ENCODE data around the gene OSBP2.

DNA sequence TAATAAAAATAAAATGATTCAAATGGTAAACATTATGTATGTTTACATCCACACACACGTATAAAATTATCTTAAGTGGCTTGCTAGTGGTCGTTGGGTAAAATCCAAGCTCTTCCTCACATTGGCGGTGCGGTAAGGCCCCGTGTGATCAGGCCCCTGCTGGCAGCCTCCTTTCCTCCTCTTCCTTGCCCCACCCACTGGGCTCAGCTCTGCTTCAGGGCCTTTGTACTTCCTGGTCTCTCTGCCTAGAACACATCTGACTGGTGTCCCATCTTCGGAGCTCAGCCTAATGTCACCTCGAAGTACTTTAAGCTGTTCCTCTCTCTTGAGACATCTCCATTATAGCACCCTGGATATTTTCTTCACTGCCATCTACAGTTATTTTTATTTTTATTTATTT, 52.8 kb downstream of the OSBP2 start:
- TF ChIP-seq CTCF (IDR thresholded peaks at IDR 0.05) = no peak
- no peak for TF ChIP-seq ZFX (IDR thresholded peaks at IDR 0.05; ENCODE audit: borderline replicate concordance)

All from 22Rv1 (cell line).